ENCODE results near the gene RFTN2.
"Not testable (repeated sequence)": the region's sequence is repeated elsewhere in the genome, so short reads cannot be mapped to it uniquely, and the experiment has no call there.

Gene RFTN2

GRCh38 chr2:197674591-197674990, 796 bp downstream of the RFTN2 start:
- no peak for DNase-seq

DNA sequence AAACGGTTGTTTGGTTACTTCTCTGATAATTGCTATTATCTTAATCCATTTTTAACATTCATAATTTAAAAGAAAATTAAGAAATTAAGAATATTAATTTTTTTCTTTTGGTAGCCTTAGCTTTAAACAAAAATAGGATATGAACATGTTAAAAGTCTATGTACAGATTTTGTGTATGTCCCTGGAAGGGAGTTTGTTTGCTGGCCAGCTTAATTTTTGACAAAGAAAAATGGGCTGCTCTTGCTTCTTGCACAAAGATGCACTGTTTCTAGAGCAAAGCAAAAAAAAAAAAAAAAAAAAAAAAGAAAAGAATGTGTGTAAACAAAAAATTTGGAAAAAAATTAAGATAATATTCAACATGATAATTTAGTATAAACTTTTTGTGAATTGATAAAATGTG, 1.3 kb downstream of the RFTN2 start:
- no peak for DNase-seq

DNA sequence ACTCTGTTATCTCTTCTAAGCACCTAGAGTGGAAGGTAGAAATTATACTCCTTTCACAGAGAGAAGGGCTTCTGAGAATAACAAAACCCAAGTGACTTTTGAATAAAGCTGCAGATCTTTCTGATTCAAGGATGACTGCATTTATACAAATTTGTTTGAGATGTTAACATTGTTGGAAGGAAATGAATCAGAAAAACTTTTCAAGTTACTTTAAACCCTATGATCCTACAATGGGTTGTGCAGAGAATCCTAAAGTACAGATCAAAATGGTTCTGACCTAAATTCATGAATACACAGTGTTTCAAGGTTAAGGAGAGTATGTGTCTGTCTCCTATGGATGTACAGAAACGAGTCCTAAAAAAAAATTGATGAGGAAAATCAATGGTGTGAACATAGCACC, 1.8 kb downstream of the RFTN2 start:
- DNase-seq: no peak

- DNase-seq: no peak
Measured at GRCh38 chr2:197673106-197673505, 2.3 kb downstream of the RFTN2 start.

- no peak for DNase-seq
Measured at GRCh38 chr2:197672371-197672893, 3.0 kb downstream of the RFTN2 start.

GRCh38 chr2:197669077-197669476, 6.3 kb downstream of the RFTN2 start:
- no peak for DNase-seq

- no peak for DNase-seq
Measured at GRCh38 chr2:197668296-197668695, 7.1 kb downstream of the RFTN2 start.

DNA sequence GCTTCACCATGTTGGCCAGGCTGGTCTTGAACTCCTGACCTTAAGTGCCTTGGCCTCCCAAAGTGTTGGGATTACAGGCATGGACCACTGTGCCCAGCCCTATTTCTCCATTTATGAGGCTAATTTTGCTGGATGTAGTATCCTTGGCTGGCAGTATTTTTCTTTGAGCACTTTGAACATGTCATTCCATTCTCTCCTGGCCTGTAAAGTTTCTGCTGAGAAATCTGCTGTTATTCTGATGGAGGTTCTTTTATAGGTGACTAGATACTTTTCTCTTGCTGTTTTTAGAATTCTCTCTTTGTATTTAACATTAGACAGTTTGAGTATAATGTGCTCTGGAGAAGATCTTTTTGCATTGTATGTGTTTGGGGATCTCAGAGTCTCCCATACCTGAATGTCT, 9.1 kb downstream of the RFTN2 start:
- no peak for DNase-seq

DNA sequence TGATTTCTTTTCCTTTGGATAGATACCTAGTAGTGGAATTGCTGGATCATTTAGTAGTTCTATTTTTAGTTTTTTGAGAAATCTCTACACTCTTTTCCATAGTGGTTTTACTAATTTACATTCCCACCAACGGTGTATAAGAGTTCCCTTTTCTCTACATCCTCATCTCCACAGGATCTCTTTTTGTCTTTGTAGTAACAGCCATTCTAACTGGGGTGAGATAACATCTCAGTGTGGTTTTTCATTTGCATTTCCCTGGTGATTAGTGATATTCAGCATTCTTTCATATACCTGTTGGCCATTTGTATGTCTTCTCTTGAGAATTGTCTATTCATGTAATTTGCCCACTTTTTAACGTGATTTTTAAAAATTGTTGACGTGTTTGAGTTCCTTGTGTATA, 13.8 kb downstream of the RFTN2 start:
- no peak for DNase-seq

DNA sequence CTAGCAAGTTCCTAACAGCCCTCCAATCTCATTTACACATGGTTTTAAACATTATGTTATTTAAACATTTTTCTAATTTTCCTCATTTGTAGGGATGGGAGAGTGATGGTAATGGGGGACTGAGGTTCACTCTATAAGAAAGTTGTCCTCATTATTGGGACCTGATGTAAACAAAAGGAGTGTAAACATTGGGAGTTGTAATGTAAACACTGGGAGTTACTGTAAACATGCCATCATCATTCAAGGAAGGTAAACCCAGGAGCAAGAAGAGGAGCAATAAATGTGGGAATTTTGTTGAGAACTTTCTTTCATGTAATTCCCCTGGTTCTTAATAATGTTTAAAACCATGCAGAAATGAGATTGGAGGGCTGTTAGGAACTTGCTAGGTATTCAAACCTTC, 17.8 kb downstream of the RFTN2 start:
- DNase-seq: no peak

DNA sequence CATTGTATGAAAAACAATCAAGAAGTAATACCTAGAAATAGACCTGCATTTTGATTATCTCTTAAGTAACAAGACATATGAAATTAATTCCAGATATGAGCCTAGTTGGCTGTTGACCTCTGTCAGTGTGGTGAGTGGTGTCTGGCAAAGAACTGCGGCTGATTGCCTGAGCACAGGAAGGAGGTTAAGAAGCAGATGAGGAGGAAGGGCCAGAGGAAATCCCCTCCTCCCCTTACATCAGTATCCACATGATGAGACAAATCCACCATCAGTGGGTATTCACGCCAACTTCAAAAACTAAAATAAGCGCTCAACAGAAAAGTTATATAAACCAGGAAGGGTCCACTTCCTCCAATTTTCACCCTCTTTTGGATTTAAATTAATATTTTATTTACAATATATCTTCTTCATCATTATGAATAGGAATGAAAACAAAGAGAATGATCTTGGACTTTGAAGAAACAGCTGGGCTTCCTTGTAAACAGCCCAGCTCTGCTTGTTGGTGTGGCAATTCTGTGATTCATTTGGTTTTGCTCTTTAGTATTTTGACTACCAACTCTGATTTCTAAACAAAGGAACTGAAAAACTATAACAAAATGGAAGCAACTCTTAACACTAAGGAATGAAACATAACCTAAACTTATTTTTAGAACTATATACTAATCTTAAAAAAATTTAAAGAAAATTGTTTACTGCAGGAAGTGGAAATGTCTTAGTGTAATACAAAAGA, 27.3 kb downstream of the RFTN2 start:
- DNase-seq: no peak

DNA sequence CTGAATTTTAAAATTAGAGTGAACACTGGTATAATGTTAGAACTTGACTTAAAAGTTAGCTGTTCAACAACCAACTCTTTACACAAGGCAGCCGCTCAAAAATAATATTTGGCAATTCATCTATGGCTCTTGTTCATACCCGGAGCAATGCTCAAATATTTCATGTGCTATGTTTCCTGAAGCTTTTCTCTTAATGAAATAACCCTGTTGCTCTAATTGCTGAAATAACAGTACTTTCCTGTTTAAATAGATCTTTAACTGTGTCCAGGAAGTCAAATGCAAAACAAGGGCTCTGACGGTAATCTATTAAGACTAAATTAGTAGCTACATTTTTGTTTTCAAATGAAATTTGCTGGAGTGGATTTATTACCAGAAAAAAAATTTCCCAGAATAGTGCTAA, 33.7 kb downstream of the RFTN2 start:
- DNase-seq: no peak

GRCh38 chr2:197640571-197641122, 34.7 kb downstream of the RFTN2 start:
- not testable (repeated sequence) for DNase-seq

DNA sequence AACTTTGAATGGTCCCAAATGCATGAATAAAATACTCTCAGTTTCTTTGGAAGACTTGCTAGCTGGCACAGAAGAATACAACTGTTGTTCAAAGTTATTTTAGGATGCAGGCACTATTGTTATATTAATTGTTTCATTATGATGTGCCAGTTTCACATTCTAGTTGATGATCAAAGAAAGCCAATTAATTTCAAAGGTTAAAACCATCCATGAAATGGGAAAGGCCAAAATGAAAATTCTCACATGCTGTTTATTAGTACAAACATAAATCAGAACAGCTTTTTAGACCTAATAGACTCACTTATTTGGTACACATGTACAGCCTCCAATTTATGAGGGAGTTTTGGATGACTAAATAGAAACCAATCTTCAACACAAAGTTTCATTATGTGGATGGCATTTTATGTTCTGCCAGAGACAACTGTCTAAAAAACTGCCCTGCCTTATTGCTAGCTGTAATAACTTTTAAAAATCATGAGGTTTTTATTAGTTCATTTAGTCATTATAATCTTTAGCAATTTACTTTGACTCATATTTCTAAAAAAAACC, 42.2 kb downstream of the RFTN2 start:
- DNase-seq: no peak

- no peak for DNase-seq
Measured at GRCh38 chr2:197628043-197628500, 47.3 kb downstream of the RFTN2 start.

- no peak for DNase-seq
Measured at GRCh38 chr2:197626965-197627625, 48.3 kb downstream of the RFTN2 start.

DNA sequence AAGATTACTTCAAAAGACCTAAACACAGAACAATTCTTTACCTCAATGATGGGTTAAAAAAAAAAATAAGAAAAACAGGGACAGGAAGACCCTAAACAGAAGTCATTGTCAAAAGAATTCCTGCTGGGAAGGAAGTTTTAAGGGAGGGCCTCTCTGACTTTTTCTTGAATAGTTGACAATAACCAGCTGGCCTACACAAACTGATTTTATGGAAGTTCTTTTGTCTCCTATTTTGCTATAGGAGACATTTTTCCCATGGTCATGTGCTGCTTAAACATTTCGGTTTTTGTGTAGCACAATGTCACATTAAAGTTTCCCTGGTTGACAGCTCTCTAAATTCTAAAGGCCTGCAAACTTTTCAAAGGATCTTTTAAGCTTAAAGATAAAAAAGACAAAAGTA, 55.3 kb downstream of the RFTN2 start:
- no peak for DNase-seq

DNA sequence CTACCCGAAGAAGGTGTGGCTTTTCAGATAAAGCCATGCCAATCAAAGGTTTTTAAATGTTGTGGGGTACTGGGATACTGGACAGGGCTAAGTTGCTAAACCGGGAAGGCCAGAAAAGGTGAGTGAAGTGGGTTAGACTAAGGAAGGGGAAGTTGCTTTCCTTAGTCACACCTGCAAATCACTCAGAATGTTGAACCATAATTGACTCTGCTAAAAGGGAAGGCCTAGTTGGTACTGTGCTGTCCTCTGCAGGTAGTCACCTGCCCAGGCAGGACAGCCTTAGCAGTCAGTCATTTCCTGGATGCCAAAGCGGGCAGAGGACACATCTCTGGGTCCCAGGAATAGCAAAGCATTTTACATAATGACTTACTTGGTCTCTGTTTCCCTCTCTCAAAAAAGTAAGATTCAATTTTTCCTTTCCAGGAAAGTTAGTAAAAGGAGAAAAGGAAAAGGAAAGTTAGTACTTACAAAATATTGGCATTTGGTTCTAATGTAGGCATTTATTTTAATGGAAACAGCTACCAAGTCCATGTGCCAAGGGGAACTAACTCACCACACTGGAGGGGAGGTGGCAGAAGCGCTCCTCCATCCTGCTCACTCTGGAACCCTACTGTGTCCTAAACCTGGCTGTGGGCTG, 60.3 kb downstream of the RFTN2 start:
- no peak for DNase-seq

DNA sequence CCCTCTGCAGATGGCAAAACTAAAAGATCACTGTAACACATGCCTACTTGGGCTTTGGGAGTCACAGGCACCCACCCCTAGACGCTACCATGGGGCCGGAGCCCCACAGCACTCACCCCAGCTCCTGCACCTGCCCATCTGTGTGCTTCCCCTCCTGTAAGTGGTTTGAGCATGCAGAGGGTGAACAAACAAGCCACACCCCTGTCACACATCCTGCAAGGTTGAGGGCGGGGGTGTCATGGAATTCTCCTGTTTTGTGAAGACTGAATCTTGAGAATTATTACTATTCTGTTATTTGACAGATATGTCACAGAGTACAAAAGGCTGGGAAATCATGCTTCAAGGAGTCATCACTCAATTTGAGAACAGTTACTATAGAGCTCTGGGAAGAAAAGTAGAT, 60.9 kb downstream of the RFTN2 start:
- no peak for DNase-seq

DNA sequence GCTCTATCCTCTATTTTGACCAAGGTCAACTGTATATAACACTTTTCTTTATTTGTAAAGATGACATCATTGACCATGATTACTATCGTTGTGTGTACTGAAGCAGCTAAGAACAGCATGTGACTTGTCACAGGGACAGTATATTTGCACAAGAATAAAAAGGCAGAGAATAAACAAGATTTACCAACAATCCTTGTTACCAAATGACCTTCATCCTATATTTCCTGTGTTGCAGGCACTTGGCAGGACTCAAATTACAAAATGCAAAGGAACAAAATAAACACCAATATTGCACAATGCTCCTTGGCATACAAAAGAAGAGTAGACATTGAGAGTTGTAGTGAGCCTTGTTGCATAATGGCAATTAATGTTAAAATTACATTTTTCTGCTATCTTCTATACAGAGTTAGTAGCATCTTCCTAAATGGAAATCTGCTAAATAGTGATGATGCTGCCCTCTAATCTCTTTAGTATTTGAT, 61.8 kb downstream of the RFTN2 start:
- DNase-seq: no peak

DNA sequence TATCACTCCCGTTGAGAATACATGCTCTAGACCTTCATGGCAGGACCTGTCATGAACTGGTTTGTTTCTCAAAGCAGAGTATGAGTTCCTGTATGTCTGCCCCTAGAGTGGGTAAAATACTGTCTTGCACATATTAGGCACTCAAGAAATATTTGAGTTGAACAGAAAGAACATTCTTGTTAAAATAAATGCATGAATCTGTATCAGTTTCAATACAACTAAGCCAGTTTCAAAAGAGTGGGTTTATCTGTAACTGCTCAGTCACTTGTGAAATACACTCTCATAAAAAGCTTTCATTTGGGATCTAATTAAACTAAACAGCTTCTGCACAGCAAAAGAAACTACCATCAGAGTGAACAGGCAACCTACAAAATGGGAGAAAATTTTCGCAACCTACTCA, 69.2 kb downstream of the RFTN2 start:
- DNase-seq: no peak

DNA sequence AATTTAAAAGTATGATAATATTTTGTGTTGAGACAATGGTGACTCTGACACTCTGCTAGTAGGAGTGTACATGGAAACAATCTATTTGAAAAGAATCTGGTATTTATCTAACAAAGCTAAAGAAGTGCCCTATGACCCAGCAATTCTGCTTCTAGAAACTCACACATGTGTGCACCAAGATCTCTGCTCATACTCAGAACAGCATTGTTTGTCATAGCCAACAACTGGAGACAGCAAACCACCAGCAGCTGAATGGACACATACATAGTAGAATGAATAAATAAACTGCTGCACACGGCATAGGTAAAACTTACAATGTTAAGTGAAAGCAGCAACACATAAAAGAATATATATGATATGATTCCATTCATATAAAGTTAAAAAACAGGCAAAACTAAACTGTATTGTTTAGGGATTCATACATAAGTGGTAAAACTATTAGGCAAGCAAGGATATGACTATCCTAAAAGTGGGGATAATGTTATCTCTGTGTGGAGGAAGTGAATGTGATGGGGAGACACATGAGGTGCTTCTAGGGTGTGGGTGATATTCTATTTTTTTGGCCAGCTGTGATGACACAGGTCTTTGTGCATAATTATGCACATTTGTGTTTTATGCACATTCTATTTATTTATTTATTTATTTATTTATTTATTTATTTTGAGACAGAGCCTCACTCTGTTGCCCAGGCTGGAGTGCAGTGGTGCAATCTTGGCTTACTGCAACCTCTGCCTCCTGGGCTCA, 71.1 kb downstream of the RFTN2 start:
- DNase-seq: no peak
